KMS-11 (cell line): ENCODE measurements around the gene DLG2.

Experiments
- H2AFZ ChIP-seq: fragments of 200-600 bp; sonication (generic); 2 replicates; pipeline ENCODE4 v1.6.1; 2016; ENCODE audit warnings: antibody characterized with exemption, mixed run types, low read depth
- H3K27ac ChIP-seq: fragments of 200-600 bp; sonication (generic); 2 replicates; pipeline ENCODE4 v1.6.1; 2016; ENCODE audit warnings: mild to moderate bottlenecking, mixed run types
- H3K27me3 ChIP-seq: fragments of 200-600 bp; sonication (generic); 2 replicates; pipeline ENCODE4 v1.6.1; 2017; ENCODE audit warnings: mild to moderate bottlenecking, low read depth, mixed run types, moderate library complexity; ENCODE audit not compliant: insufficient read depth
- H3K36me3 ChIP-seq: fragments of 200-600 bp; sonication (generic); 2 replicates; pipeline ENCODE4 v1.6.1; 2017; ENCODE audit warnings: mild to moderate bottlenecking, mixed run types; ENCODE audit not compliant: insufficient read depth
- H3K4me1 ChIP-seq: fragments of 200-600 bp; sonication (generic); 2 replicates; pipeline ENCODE4 v1.6.1; 2016; ENCODE audit warnings: mild to moderate bottlenecking, low read depth, mixed run types; ENCODE audit not compliant: poor library complexity, severe bottlenecking
- H3K4me2 ChIP-seq: fragments of 200-600 bp; sonication (generic); 2 replicates; pipeline ENCODE4 v1.7.0; 2016; ENCODE audit warnings: mild to moderate bottlenecking, mixed run types
- H3K4me3 ChIP-seq: fragments of 200-600 bp; sonication (generic); IDR thresholded peaks from 2 replicates; pipeline ENCODE4 v1.6.1; 2017; ENCODE audit warnings: low read depth, low read length, mixed read lengths; ENCODE audit not compliant: insufficient read depth
- H3K79me2 ChIP-seq: fragments of 200-600 bp; sonication (generic); 2 replicates; pipeline ENCODE4 v1.6.1; 2016; ENCODE audit warnings: low read depth, mixed run types; ENCODE audit not compliant: insufficient read depth
- H3K9ac ChIP-seq: fragments of 200-600 bp; sonication (generic); 2 replicates; pipeline ENCODE4 v1.6.1; 2016; ENCODE audit warnings: mild to moderate bottlenecking, mixed run types
- H4K20me1 ChIP-seq: fragments of 200-600 bp; sonication (generic); 2 replicates; pipeline ENCODE4 v1.6.1; 2016; ENCODE audit warnings: mild to moderate bottlenecking, mixed run types; ENCODE audit not compliant: insufficient read depth
- TF ChIP-seq, protein P1 (sequence below): fragments of 200-600 bp; sonication (generic); conservative IDR thresholded peaks from 2 replicates; pipeline ENCODE4 v1.6.1; 2017; ENCODE audit warnings: low read depth, mild to moderate bottlenecking, antibody characterized with exemption, low read length, moderate library complexity, mixed read lengths

The DLG2 gene

DNA sequence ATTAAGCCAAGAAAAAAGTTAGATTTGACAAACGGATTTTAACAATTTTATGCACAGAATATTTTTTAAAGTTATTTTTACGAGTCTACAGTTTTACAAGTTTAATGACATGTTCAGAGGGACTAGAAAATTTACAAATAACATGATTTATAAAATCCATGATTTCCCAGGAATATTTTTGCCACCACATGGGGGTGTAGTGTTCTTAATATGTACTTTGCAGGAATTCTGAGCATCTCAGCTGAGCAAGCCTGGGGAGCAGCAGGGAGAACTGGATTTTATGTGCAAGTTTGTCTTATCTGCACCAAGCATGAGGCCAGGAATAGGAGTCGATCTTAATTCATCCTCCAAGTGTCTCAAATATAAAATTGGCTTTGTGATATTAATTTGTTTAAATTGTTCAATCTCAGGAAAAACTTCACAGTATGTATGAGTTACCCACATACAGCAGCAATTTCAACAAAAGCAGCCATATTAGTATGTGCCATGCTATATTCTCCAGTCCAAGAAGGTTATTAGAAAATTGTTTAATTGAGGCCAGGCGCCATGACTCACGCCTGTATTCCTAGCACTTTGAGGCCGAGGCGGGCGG is 826.3 kb downstream of the DLG2 start:
- no peak overlapping the region for H3K4me2 ChIP-seq
- H3K4me1 ChIP-seq: no peaks in the 10 kb centered on the region
- no peaks in the 10 kb centered on the region for H3K36me3 ChIP-seq
- no peak overlapping the region for H2AFZ ChIP-seq
- no peak overlapping the region for H3K27ac ChIP-seq
- no peaks in the 10 kb centered on the region for H3K27me3 ChIP-seq
- TF ChIP-seq, protein P1, sequence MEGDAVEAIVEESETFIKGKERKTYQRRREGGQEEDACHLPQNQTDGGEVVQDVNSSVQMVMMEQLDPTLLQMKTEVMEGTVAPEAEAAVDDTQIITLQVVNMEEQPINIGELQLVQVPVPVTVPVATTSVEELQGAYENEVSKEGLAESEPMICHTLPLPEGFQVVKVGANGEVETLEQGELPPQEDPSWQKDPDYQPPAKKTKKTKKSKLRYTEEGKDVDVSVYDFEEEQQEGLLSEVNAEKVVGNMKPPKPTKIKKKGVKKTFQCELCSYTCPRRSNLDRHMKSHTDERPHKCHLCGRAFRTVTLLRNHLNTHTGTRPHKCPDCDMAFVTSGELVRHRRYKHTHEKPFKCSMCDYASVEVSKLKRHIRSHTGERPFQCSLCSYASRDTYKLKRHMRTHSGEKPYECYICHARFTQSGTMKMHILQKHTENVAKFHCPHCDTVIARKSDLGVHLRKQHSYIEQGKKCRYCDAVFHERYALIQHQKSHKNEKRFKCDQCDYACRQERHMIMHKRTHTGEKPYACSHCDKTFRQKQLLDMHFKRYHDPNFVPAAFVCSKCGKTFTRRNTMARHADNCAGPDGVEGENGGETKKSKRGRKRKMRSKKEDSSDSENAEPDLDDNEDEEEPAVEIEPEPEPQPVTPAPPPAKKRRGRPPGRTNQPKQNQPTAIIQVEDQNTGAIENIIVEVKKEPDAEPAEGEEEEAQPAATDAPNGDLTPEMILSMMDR: 0 out of 2 replicates have a peak, but pooled peaks have one; percentile 28
- H4K20me1 ChIP-seq: no peaks in the 10 kb centered on the region
- H3K79me2 ChIP-seq: no peaks in the 10 kb centered on the region
- no peak overlapping the region for H3K9ac ChIP-seq
- H3K4me3 ChIP-seq: no peak overlapping the region

DNA sequence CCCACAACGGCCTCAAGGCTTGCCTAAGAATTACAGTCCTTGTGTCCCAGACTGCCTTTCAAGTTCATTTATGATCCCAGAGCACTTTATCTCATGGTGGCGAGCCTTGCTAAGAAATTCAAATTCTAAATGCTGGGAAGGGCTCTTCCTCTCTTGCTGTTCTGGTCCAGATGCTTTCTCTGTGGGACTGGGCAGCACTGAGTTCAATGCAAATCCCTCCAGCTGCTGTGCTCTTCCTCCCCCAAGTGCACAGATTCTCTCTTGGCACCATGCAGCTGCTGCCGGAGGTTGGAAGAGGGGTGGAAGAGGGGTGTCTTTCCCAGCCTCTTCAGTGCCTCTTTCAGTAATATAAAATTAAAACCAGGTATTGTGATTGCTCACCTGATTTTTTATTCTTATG is 828.0 kb downstream of the DLG2 start:
- Histone ChIP-seq H3K27ac (no peak overlapping the region), H3K36me3 (no peaks in the 10 kb centered on the region), H4K20me1 (no peaks in the 10 kb centered on the region), H2AFZ (no peak overlapping the region), H3K4me3 (no peak overlapping the region), H3K79me2 (no peaks in the 10 kb centered on the region), H3K4me2 (no peak overlapping the region), H3K9ac (no peak overlapping the region), H3K27me3 (no peaks in the 10 kb centered on the region), H3K4me1 (no peaks in the 10 kb centered on the region)
- TF ChIP-seq, protein P1: no peak

DNA sequence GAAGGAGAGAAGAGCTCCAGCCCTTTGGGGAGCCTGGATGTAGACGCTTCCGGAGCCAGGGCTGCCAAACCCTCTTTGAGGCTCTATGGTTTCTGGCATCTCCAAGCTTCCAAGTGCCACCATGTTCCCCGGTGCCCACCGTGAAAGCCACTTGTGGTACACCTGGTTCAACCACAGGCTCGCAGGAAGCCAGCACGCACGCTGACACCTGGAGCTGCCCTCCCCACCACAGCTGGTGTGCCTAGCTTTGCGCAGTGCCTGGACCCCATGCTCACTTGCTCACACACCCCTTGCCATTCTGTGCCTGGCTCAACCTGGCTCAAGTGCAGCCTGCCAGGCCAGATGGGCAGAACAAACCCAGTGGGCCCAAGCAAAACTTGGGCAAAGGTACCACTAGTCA is 831.4 kb downstream of the DLG2 start:
- H2AFZ ChIP-seq: no peak overlapping the region
- TF ChIP-seq, protein P1: no peak

DNA sequence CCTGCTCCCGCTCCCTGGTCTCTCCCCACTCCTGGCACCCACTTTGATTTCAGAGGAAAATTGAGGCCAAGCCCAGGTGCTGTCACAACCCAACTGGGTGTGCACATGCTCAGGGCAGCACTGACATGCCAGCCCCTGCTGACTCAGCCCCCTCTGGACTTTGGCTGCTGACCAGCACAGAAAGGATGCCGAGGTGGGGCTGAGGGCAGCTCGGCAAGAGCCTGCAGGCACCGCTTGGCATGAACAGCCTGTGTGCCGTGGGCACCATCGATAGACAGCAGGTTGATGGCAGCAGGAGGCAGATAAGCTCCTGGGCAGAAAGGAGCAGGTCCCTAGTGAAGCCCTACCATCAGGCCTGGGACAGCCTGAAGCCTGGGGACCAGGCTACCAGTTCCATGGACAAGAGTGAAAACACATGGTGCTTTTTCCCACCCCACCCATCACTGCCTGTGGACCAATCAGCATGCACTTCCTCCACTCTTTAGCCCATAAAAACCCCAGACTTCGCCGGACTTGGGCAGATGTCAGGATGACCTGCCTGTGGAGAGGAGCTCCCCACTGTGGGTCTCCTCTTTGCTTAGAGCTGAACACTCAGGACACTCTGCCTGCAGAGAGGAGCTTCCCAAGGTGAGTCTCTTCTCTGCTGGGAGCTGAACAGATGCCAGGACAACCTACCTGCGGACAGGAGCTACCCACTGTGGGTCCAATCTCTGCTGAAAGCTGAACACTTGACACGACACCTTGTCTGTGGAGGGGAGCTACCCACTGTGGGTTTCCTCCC is 832.3 kb downstream of the DLG2 start:
- Histone ChIP-seq H3K9ac (no peak overlapping the region), H3K79me2 (no peaks in the 10 kb centered on the region), H4K20me1 (no peaks in the 10 kb centered on the region), H3K27ac (no peak overlapping the region), H3K4me2 (no peak overlapping the region), H3K4me1 (no peaks in the 10 kb centered on the region), H3K27me3 (no peaks in the 10 kb centered on the region), H2AFZ (no peak overlapping the region), H3K36me3 (no peaks in the 10 kb centered on the region), H3K4me3 (no peak overlapping the region)
- TF ChIP-seq, protein P1: no peak

More for the DNA sequence above, 831.4 kb downstream of the DLG2 start:
- Histone ChIP-seq H3K4me3 (no peak overlapping the region), H3K79me2 (no peaks in the 10 kb centered on the region), H3K36me3 (no peaks in the 10 kb centered on the region), H3K4me1 (no peaks in the 10 kb centered on the region), H3K27ac (no peak overlapping the region), H3K4me2 (no peak overlapping the region), H3K9ac (no peak overlapping the region), H3K27me3 (no peaks in the 10 kb centered on the region), H4K20me1 (no peaks in the 10 kb centered on the region)
